ENCODE measurements around the gene DNAJC5.

Gene DNAJC5

GRCh38 chr20:63942250-63942951 lies 47.5 kb downstream of the DNAJC5 start:
- DNase-seq, result peak; percentile 27

GRCh38 chr20:63942969-63943807 lies 48.3 kb downstream of the DNAJC5 start:
- DNase-seq, result no peak

- no peak for DNase-seq
Measured at GRCh38 chr20:63943808-63944077, 48.8 kb downstream of the DNAJC5 start.

GRCh38 chr20:63944078-63944941 lies 49.4 kb downstream of the DNAJC5 start:
- DNase-seq, result no peak

GRCh38 chr20:63945031-63945658 lies 50.2 kb downstream of the DNAJC5 start:
- no peak for DNase-seq

GRCh38 chr20:63945921-63946920 lies 51.3 kb downstream of the DNAJC5 start:
- no peak for DNase-seq

GRCh38 chr20:63946986-63947637 lies 52.2 kb downstream of the DNAJC5 start:
- DNase-seq, result no peak

- no peak for DNase-seq
Measured at GRCh38 chr20:63947638-63948456, 52.9 kb downstream of the DNAJC5 start.

- no peak for DNase-seq
Measured at GRCh38 chr20:63950701-63951397, 55.9 kb downstream of the DNAJC5 start.

GRCh38 chr20:63951398-63952209 lies 56.7 kb downstream of the DNAJC5 start:
- DNase-seq, result no peak

- DNase-seq, result no peak
Measured at GRCh38 chr20:63952210-63952535, 57.2 kb downstream of the DNAJC5 start.

- DNase-seq, result no peak
Measured at GRCh38 chr20:63952769-63953168, 57.8 kb downstream of the DNAJC5 start.

- DNase-seq, result no peak
Measured at GRCh38 chr20:63953764-63954429, 59.0 kb downstream of the DNAJC5 start.

- DNase-seq, result peak; percentile 45
Measured at GRCh38 chr20:63955281-63955826, 60.4 kb downstream of the DNAJC5 start.

- DNase-seq, result peak; percentile 85
Measured at GRCh38 chr20:63955827-63956663, 61.1 kb downstream of the DNAJC5 start, which contains the start of gene UCKL1. Gene UCKL1 (minus strand): TSS chr20:63956416. CDS start chr20:63956372, 44 bp downstream.

GRCh38 chr20:63956664-63957003 lies 61.7 kb downstream of the DNAJC5 start:
- DNase-seq, result no peak
